CD4-positive, alpha-beta memory T cell (primary cell): ENCODE measurements around the gene TMEM119. TPM values are rescaled to one million over a fixed set of nuclear protein-coding genes. Genes with fewer than 3 reads are reported as not detected.

Source experiments
- CTCF ChIA-PET: fragments of 350-600 bp; sonication (Branson Sonifier 250); formaldehyde crosslinking; loops from one replicate; lab custom pipeline; 2021; ENCODE audit warnings: inconsistent platforms; ENCODE audit not compliant: partially characterized antibody; lab: Charles Lee
- POLR2A ChIA-PET: fragments of 350-600 bp; sonication (Branson Sonifier 250); formaldehyde crosslinking; loops from one replicate; lab custom pipeline; 2021; ENCODE audit not compliant: partially characterized antibody; lab: Charles Lee
- DNase-seq, 5 donors: peaks; one replicate each; pipeline versions ENCODE4 v3.0.0 to v3.0.0-alpha.2; 2020 to 2022; ENCODE audit warnings: mixed read lengths in 1 of 5
- H3K27ac ChIP-seq: one replicate; pipeline ENCODE4 v1.7.0; 2013; ENCODE audit warnings: low read depth, low read length
- H3K27me3 ChIP-seq: 2 replicates; pipeline ENCODE4 v1.7.0; 2013; ENCODE audit warnings: mild to moderate bottlenecking, low read length, moderate library complexity; ENCODE audit not compliant: insufficient read depth
- H3K36me3 ChIP-seq: 2 replicates; pipeline ENCODE4 v1.7.0; 2013; ENCODE audit warnings: mild to moderate bottlenecking, low read length, moderate library complexity; ENCODE audit not compliant: insufficient read depth
- H3K4me1 ChIP-seq: 2 replicates; pipeline ENCODE4 v1.7.0; 2013; ENCODE audit warnings: mild to moderate bottlenecking, low read length, moderate library complexity; ENCODE audit not compliant: insufficient read depth
- H3K4me3 ChIP-seq, 2 donors: one replicate each; pipeline ENCODE4 v1.7.0; 2013; ENCODE audit warnings: low read length in 2 of 2, mild to moderate bottlenecking in 1 of 2
- H3K9me3 ChIP-seq, 2 donors: one replicate each; pipeline ENCODE4 v1.7.0; 2013; ENCODE audit warnings: low read length in 2 of 2, control low read depth in 1 of 2; ENCODE audit not compliant: control insufficient read depth in 1 of 2
- H3K27ac Mint-ChIP-seq, 7 donors: one replicate each; pipeline ENCODE4 v1.8.0; 2020 to 2021; ENCODE audit warnings: mixed read lengths in 7 of 7, mild to moderate bottlenecking in 6 of 7, inconsistent platforms in 3 of 7, moderate library complexity in 3 of 7
- H3K27me3 Mint-ChIP-seq, 2 donors: one replicate each; pipeline ENCODE4 v1.8.0; 2020 to 2021; ENCODE audit warnings: mixed read lengths in 2 of 2
- H3K36me3 Mint-ChIP-seq, 2 donors: one replicate each; pipeline ENCODE4 v1.8.0; 2020 to 2021; ENCODE audit warnings: mixed read lengths in 2 of 2, inconsistent platforms in 1 of 2, mild to moderate bottlenecking in 1 of 2
- H3K4me1 Mint-ChIP-seq, 4 donors: one replicate each; pipeline ENCODE4 v1.8.0; 2020 to 2021; ENCODE audit warnings: mixed read lengths in 4 of 4, mild to moderate bottlenecking in 1 of 4
- H3K4me3 Mint-ChIP-seq, 8 donors: one replicate each; pipeline ENCODE4 v1.8.0; 2020 to 2021; ENCODE audit warnings: mixed read lengths in 8 of 8, mild to moderate bottlenecking in 7 of 8, moderate library complexity in 6 of 8, inconsistent platforms in 3 of 8
- H3K9me3 Mint-ChIP-seq, 8 donors: one replicate each; pipeline ENCODE4 v1.8.0; 2020 to 2021; ENCODE audit warnings: mixed read lengths in 8 of 8, mild to moderate bottlenecking in 5 of 8, inconsistent platforms in 3 of 8, moderate library complexity in 1 of 8
- intact Hi-C: fragments of 100-400 bp; cut with micrococcal nuclease; formaldehyde crosslinking; loops from one replicate; pipeline ENCODE4 v1.15.1; 2023
- polyA plus RNA-seq, 2 donors: library from polyadenylated mRNA; unstranded; fragments of 300-500 nt; fragmentation: Illumina TruSeq; gene quantifications; one replicate each; pipeline ENCODE4 v1.2.3, GENCODE V29; 2021
- total RNA-seq, 2 experiments: library from RNA; stranded (reverse); gene quantifications; one replicate each; pipeline ENCODE4 v1.2.3, GENCODE V29; 2021

TMEM119 gene
- total and polyA plus RNA-seq, 4 experiments from 2014 or later = 0.30 to 0.58 (median 0.42) TPM; not detected in 1

GRCh38 chr12:108616941-108617858 lies 19.3 kb upstream of the TMEM119 start:
- peak; percentile 51 to 95 (median 64) for DNase-seq
- Mint-ChIP-seq H3K4me1 (peaks cover 42 to 71% (median 58%) of the 10 kb centered on the region in 4 donors), H3K4me3 (peak overlapping the region in 7 of 8 donors; percentile 40 to 86 (median 69)), H3K27me3 (no peaks in the 10 kb centered on the region), H3K9me3 (peaks cover 0 to 11% (median 1%) of the 10 kb centered on the region in 8 donors), H3K27ac (peak overlapping the region; percentile 92 to 99 (median 96)), H3K36me3 (peaks cover 38 to 51% of the 10 kb centered on the region in 2 donors)
- intact Hi-C loops = loop anchor here (5.0 kb wide), 1 partner anchor 115 kb away; the partner anchor contains the start of gene CORO1C
- Histone ChIP-seq H3K27ac (peak overlapping the region; percentile 78), H3K27me3 (no peaks in the 10 kb centered on the region), H3K4me3 (peak overlapping the region in 1 of 2 donors; percentile 31), H3K9me3 (no peaks in the 10 kb centered on the region), H3K36me3 (peaks cover 16% of the 10 kb centered on the region), H3K4me1 (peaks cover 52% of the 10 kb centered on the region)
- POLR2A ChIA-PET = interaction anchor here (0.6 to 9.9 kb wide), 16 partner anchors 14 to 221 kb away, joined by 3 to 310 read pairs (median 7); partner anchors contain the start of genes CORO1C, ISCU, SART3 and SELPLG
- CTCF ChIA-PET = interaction anchor here (0.7 to 13.8 kb wide), 49 partner anchors 9 to 480 kb away, joined by 3 to 463 read pairs (median 6); partner anchors contain the start of genes ISCU, SART3, SELPLG and TMEM119

GRCh38 chr12:108616359-108616758 lies 18.5 kb upstream of the TMEM119 start:
- Histone ChIP-seq H3K36me3 (peaks cover 10% of the 10 kb centered on the region), H3K9me3 (no peaks in the 10 kb centered on the region), H3K4me1 (peaks cover 44% of the 10 kb centered on the region), H3K27ac (peak overlapping the region; percentile 78), H3K27me3 (no peaks in the 10 kb centered on the region), H3K4me3 (no peak overlapping the region)
- ChIA-PET POLR2A (interaction anchor here (1.0 to 9.9 kb wide), 10 partner anchors 15 to 187 kb away, joined by 3 to 310 read pairs (median 12); partner anchors contain the start of genes CORO1C, ISCU, SART3 and SELPLG), CTCF (interaction anchor here (1.0 to 13.8 kb wide), 9 partner anchors 8 to 187 kb away, joined by 3 to 463 read pairs (median 64); partner anchors contain the start of genes ISCU, SART3 and SELPLG)
- H3K4me3 Mint-ChIP-seq = peak overlapping the region in 3 of 8 donors; percentile 69 to 86 (median 73)
- H3K9me3 Mint-ChIP-seq = peaks cover 0 to 11% (median 1%) of the 10 kb centered on the region in 8 donors
- peaks cover 41 to 71% (median 59%) of the 10 kb centered on the region in 4 donors for H3K4me1 Mint-ChIP-seq
- H3K27me3 Mint-ChIP-seq = no peaks in the 10 kb centered on the region
- DNase-seq = peak in 1 of 5 donors; percentile 23
- intact Hi-C loops = loop anchor here (5.0 kb wide), 1 partner anchor 116 kb away; the partner anchor contains the start of gene CORO1C
- peaks cover 31 to 44% of the 10 kb centered on the region in 2 donors for H3K36me3 Mint-ChIP-seq
- peak overlapping the region; percentile 92 to 99 (median 96) for H3K27ac Mint-ChIP-seq

- peak overlapping the region; percentile 78 for H3K27ac ChIP-seq
- H3K4me1 Mint-ChIP-seq = peaks cover 38 to 67% (median 55%) of the 10 kb centered on the region in 4 donors
These were observed 18.0 kb upstream of the TMEM119 start for GRCh38 chr12:108615918-108616317.

GRCh38 chr12:108614639-108615038 lies 16.8 kb upstream of the TMEM119 start:
- ChIA-PET POLR2A (interaction anchor here (1.0 to 5.9 kb wide), 3 partner anchors 19 to 50 kb away, joined by 3 to 135 read pairs (median 22); partner anchors contain the start of genes ISCU, SART3 and SELPLG), CTCF (interaction anchor here (1.1 to 13.8 kb wide), 3 partner anchors 19 to 188 kb away, joined by 3 to 463 read pairs (median 339); partner anchors contain the start of genes ISCU, SART3 and SELPLG)
- peaks cover 0 to 11% (median 1%) of the 10 kb centered on the region in 8 donors for H3K9me3 Mint-ChIP-seq
- no peaks in the 10 kb centered on the region for H3K36me3 ChIP-seq
- H3K27ac ChIP-seq = no peak overlapping the region
- peak overlapping the region; percentile 6 to 99 (median 76) for H3K27ac Mint-ChIP-seq
- H3K4me1 Mint-ChIP-seq = peaks cover 34 to 55% (median 48%) of the 10 kb centered on the region in 4 donors
- peaks cover 21 to 29% of the 10 kb centered on the region in 2 donors for H3K36me3 Mint-ChIP-seq
- H3K4me3 Mint-ChIP-seq = no peak overlapping the region
- H3K27me3 Mint-ChIP-seq = no peaks in the 10 kb centered on the region
- H3K4me1 ChIP-seq = peaks cover 32% of the 10 kb centered on the region
- H3K9me3 ChIP-seq = no peaks in the 10 kb centered on the region
- DNase-seq = peak in 1 of 5 donors; percentile 27
- no peak overlapping the region for H3K4me3 ChIP-seq
- H3K27me3 ChIP-seq = no peaks in the 10 kb centered on the region
- intact Hi-C loops = loop anchor here (5.0 kb wide), 2 partner anchors 33 to 118 kb away; partner anchors contain the start of gene CORO1C

More at GRCh38 chr12:108615918-108616317, 18.0 kb upstream of the TMEM119 start:
- peaks cover 40% of the 10 kb centered on the region for H3K4me1 ChIP-seq
- Mint-ChIP-seq H3K9me3 (peaks cover 0 to 11% (median 1%) of the 10 kb centered on the region in 8 donors), H3K4me3 (peak overlapping the region in 1 of 8 donors; percentile 73), H3K36me3 (peaks cover 27 to 40% of the 10 kb centered on the region in 2 donors), H3K27ac (peak overlapping the region; percentile 87 to 99 (median 96)), H3K27me3 (no peaks in the 10 kb centered on the region)
- no peak for DNase-seq
- POLR2A ChIA-PET = interaction anchor here (1.2 to 9.9 kb wide), 6 partner anchors 15 to 74 kb away, joined by 3 to 310 read pairs (median 18); partner anchors contain the start of genes ISCU, SART3 and SELPLG
- intact Hi-C loops = loop anchor here (5.0 kb wide), 1 partner anchor 116 kb away; the partner anchor contains the start of gene CORO1C
- no peak overlapping the region for H3K4me3 ChIP-seq
- H3K9me3 ChIP-seq = no peaks in the 10 kb centered on the region
- H3K27me3 ChIP-seq = no peaks in the 10 kb centered on the region
- CTCF ChIA-PET = interaction anchor here (1.0 to 13.8 kb wide), 7 partner anchors 15 to 187 kb away, joined by 3 to 463 read pairs (median 67); partner anchors contain the start of genes ISCU, SART3 and SELPLG
- peaks cover 6% of the 10 kb centered on the region for H3K36me3 ChIP-seq

GRCh38 chr12:108614041-108614440 lies 16.2 kb upstream of the TMEM119 start:
- H3K27me3 ChIP-seq = no peaks in the 10 kb centered on the region
- Mint-ChIP-seq H3K27ac (peak overlapping the region in 5 of 7 donors; percentile 58 to 99 (median 83)), H3K27me3 (no peaks in the 10 kb centered on the region), H3K9me3 (peaks cover 0 to 11% (median 1%) of the 10 kb centered on the region in 8 donors), H3K36me3 (peaks cover 19 to 24% of the 10 kb centered on the region in 2 donors), H3K4me1 (peaks cover 31 to 49% (median 44%) of the 10 kb centered on the region in 4 donors), H3K4me3 (no peak overlapping the region)
- H3K4me3 ChIP-seq = no peak overlapping the region
- H3K36me3 ChIP-seq = no peaks in the 10 kb centered on the region
- no peak overlapping the region for H3K27ac ChIP-seq
- peaks cover 28% of the 10 kb centered on the region for H3K4me1 ChIP-seq
- intact Hi-C loops = loop anchor here (5.0 kb wide), 1 partner anchor 33 kb away; no protein-coding TSS in a partner anchor
- no peak for DNase-seq
- ChIA-PET CTCF (interaction anchor here (1.1 to 13.8 kb wide), 3 partner anchors 20 to 189 kb away, joined by 3 to 463 read pairs (median 339); partner anchors contain the start of genes ISCU, SART3 and SELPLG), POLR2A (interaction anchor here (1.0 to 5.9 kb wide), 3 partner anchors 20 to 49 kb away, joined by 3 to 135 read pairs (median 22); partner anchors contain the start of genes ISCU, SART3 and SELPLG)
- no peaks in the 10 kb centered on the region for H3K9me3 ChIP-seq

GRCh38 chr12:108613548-108613947 lies 15.7 kb upstream of the TMEM119 start:
- Histone ChIP-seq H3K9me3 (no peaks in the 10 kb centered on the region), H3K27me3 (no peaks in the 10 kb centered on the region), H3K4me1 (peaks cover 23% of the 10 kb centered on the region), H3K36me3 (no peaks in the 10 kb centered on the region), H3K4me3 (no peak overlapping the region), H3K27ac (no peak overlapping the region)
- peak overlapping the region in 3 of 7 donors; percentile 13 to 99 (median 42) for H3K27ac Mint-ChIP-seq
- DNase-seq = no peak
- ChIA-PET CTCF (interaction anchor here (0.6 to 13.8 kb wide), 3 partner anchors 20 to 46 kb away, joined by 3 to 463 read pairs (median 339); partner anchors contain the start of genes ISCU, SART3 and SELPLG), POLR2A (interaction anchor here (1.0 kb wide), 1 partner anchor 20 kb away, joined by 3 read pairs; the partner anchor contains the start of gene SELPLG)
- peaks cover 19 to 22% of the 10 kb centered on the region in 2 donors for H3K36me3 Mint-ChIP-seq
- H3K9me3 Mint-ChIP-seq = peaks cover 0 to 11% (median 1%) of the 10 kb centered on the region in 8 donors
- no peaks in the 10 kb centered on the region for H3K27me3 Mint-ChIP-seq
- intact Hi-C loops = loop anchor here (2.0 to 5.0 kb wide), 2 partner anchors 34 to 337 kb away; no protein-coding TSS in a partner anchor
- H3K4me1 Mint-ChIP-seq = peaks cover 29 to 45% (median 40%) of the 10 kb centered on the region in 4 donors
- no peak overlapping the region for H3K4me3 Mint-ChIP-seq
